SJCRH30 (cell line): Measurements from ENCODE around the gene EFNB2. TPM values are rescaled to one million over a fixed set of nuclear protein-coding genes. Genes with fewer than 3 reads are reported as not detected.

Experiments used
- DNase-seq, 2 experiments: peaks; one replicate each; pipeline ENCODE4 v3.0.0-alpha.2; 2015 to 2020
- H3K27ac ChIP-seq: fragments of 250-450 bp; sonication (Bioruptor Pico); 2 replicates; pipeline ENCODE4 v1.5.1; 2020; ENCODE audit warnings: mild to moderate bottlenecking, moderate library complexity
- H3K27me3 ChIP-seq: fragments of 250-450 bp; sonication (Bioruptor Pico); 2 replicates; pipeline ENCODE4 v1.5.1; 2020; ENCODE audit warnings: mild to moderate bottlenecking, moderate library complexity
- H3K36me3 ChIP-seq: fragments of 250-450 bp; sonication (Bioruptor Pico); 2 replicates; pipeline ENCODE4 v1.5.1; 2020; ENCODE audit warnings: mild to moderate bottlenecking, moderate library complexity
- H3K4me1 ChIP-seq: fragments of 250-450 bp; sonication (Bioruptor Pico); 2 replicates; pipeline ENCODE4 v1.5.1; 2020; ENCODE audit warnings: mild to moderate bottlenecking, moderate library complexity
- H3K4me3 ChIP-seq: fragments of 250-450 bp; sonication (Bioruptor Pico); 2 replicates; pipeline ENCODE4 v1.5.1; 2020; ENCODE audit warnings: mild to moderate bottlenecking, moderate library complexity
- H3K9me3 ChIP-seq: fragments of 250-450 bp; sonication (Bioruptor Pico); replicated peaks from 2 replicates; pipeline ENCODE4 v1.5.1; 2020; ENCODE audit warnings: mild to moderate bottlenecking, moderate library complexity
- total RNA-seq: library from RNA; depleted of rRNA; stranded (reverse); fragments of >200 nt; shearing (Covaris generic); gene quantifications from 2 replicates; pipeline ENCODE4 v1.2.3, GENCODE V29; 2014

The EFNB2 gene
- total RNA-seq, 1 experiment from 2014 or later: 19.0 TPM

DNA sequence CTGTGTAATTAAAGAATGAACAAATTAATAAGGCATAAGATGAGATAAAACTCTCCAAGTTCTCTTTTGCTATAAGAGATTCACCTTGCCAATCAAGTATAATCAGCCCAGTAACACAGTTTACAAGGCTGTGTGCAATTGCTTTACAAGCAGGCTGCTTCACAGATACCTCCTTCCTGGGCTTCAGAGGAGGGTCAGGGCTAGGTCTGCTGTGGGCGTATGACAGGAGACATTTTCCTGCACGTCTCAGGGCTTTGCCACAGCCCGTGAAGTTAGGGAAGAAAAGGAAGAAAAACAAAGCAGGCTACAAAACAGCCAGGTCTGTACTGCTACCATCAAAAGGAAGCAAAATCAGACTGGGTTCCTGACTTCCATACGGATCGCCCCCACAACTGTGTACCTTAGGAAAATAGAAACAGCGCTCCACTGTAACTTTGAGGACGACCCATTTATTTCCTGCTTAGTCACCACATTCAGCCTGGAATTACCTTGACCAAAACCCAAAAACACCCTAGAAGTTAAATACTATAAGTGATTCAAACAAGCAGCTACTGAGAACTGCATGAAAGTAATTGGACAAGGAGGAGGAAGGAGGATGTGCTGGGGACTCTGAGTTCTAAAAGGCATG, 12.4 kb downstream of the EFNB2 start:
- no peak for DNase-seq
- no peak overlapping the region for H3K4me3 ChIP-seq
- no peaks in the 10 kb centered on the region for H3K36me3 ChIP-seq
- H3K4me1 ChIP-seq: no peaks in the 10 kb centered on the region
- H3K9me3 ChIP-seq: no peaks in the 10 kb centered on the region
- H3K27ac ChIP-seq: no peak overlapping the region
- H3K27me3 ChIP-seq: no peaks in the 10 kb centered on the region

DNA sequence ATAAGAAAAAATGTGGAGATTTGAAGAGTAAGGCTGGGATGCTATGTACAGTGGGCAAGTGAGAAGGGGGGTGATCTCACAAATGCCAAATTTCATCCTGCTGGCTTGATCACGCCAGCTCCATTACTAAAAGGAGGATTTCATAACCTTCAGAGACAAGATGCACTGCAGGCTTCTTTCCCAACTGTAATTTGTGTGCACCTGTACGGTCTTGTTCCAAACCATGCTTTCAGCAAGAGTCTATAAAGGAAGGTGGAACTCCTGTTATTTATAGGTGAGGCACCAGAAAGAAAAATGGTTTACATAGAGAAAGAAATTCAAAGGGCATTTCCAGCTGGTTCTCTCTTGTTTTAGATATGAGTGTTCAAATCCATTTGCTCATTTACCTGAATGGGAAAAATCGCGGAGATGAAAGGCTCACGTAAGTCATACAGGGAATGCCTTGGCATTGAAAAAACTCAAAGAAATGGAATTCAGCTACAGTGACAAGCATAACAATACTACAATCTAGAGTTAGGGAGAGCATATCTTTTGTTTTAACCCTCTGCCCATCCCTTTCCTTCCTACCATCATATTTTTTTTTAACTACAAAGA, 13.3 kb downstream of the EFNB2 start:
- Histone ChIP-seq H3K27ac (no peak overlapping the region), H3K27me3 (no peaks in the 10 kb centered on the region), H3K4me1 (no peaks in the 10 kb centered on the region), H3K9me3 (no peaks in the 10 kb centered on the region), H3K4me3 (no peak overlapping the region), H3K36me3 (no peaks in the 10 kb centered on the region)
- DNase-seq: no peak

DNA sequence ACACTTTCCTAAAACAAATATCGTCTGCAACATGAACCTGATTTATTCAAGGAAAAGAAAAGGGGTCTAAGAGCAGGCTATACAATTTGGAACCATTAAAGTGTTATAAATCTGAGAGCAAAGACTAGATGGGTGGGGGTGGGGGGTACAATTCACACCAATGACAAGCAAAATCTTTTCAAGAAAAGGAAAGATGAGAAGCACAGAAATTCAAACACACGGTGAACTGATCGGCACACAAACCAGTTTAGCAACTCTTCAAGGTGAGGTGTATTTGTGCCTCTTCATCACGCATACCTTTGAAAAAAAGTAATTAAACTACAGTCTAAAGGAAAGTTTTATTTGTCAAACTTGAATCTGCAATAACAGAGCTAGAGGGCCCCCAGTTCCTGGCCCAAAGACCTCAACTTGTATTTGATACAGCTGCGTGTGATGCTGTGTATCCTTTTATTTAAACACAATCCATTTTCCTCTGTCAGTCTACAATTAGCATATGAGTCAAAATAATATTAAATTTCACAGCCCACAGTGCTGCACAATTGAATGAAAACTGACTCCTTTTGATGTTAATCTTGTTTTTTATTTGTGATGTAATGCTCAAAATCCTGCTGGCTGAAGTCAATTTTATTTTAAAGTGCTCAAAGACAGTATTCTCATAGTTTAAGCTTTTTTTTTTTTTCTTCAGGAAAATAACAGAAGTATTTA, 14.2 kb downstream of the EFNB2 start:
- no peaks in the 10 kb centered on the region for H3K36me3 ChIP-seq
- H3K4me3 ChIP-seq: no peak overlapping the region
- DNase-seq: no peak
- H3K27me3 ChIP-seq: no peaks in the 10 kb centered on the region
- H3K27ac ChIP-seq: no peak overlapping the region
- no peaks in the 10 kb centered on the region for H3K4me1 ChIP-seq
- H3K9me3 ChIP-seq: no peaks in the 10 kb centered on the region

DNA sequence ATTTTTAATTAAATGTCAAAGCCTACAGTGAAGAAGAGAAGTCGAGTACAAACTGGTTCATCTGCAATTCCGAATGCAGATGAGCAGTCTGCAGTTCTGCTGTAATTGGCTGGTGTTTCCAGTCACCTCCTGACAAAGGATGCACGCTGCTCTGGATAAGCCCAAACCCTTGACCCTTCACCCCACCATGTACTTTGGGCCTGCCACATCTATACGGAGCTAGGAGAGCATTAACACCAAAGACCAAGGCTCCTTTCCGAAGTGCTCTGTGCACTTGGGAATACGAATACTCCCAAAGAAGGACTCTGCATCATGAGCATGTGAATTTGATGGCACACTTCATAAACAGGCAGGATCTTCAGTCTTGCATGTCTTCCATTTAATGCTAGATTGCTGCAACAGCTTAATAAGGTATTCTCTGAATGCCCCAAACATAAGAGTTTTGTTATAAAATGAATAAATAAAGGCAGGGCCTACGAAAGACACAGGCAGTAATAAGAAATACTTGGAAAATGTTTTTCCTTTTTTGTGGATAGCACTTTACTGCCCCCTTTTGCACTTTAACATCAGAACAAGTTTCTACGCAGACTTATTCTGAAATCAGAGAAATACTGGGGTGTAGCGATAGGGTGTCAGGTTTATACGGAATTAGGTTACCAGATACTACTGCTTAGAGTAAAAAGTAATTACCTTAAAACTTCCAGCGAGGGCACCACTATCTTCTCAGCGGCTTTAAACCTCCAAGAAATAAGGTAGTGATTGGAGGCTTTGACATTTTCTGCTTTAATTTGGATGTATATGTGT, 15.0 kb downstream of the EFNB2 start:
- no peaks in the 10 kb centered on the region for H3K4me1 ChIP-seq
- no peak overlapping the region for H3K4me3 ChIP-seq
- H3K9me3 ChIP-seq: no peaks in the 10 kb centered on the region
- no peaks in the 10 kb centered on the region for H3K36me3 ChIP-seq
- no peak for DNase-seq
- no peaks in the 10 kb centered on the region for H3K27me3 ChIP-seq
- no peak overlapping the region for H3K27ac ChIP-seq

DNA sequence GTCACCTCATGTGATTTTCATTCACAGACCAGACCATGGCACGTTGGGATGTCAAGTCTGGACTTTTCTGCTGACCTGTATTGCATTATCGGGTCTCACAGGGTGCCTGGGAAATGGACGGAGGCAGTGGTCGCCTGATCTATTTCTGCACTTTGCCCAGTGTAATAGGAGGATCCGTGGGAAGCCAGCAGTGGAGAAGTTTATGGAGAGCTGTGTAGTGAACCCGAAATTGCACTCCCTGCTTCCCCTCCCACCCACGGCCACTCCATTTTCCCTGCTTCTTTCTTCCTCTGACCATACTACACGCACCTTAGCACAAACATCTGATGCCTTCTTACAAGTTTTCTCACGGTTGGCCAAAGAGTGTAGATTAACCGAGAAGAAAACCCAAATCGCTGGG, 16.9 kb downstream of the EFNB2 start:
- no peak overlapping the region for H3K27ac ChIP-seq
- H3K9me3 ChIP-seq: no peaks in the 10 kb centered on the region
- DNase-seq: no peak
- H3K36me3 ChIP-seq: no peaks in the 10 kb centered on the region
- no peaks in the 10 kb centered on the region for H3K27me3 ChIP-seq
- no peaks in the 10 kb centered on the region for H3K4me1 ChIP-seq
- H3K4me3 ChIP-seq: no peak overlapping the region

DNA sequence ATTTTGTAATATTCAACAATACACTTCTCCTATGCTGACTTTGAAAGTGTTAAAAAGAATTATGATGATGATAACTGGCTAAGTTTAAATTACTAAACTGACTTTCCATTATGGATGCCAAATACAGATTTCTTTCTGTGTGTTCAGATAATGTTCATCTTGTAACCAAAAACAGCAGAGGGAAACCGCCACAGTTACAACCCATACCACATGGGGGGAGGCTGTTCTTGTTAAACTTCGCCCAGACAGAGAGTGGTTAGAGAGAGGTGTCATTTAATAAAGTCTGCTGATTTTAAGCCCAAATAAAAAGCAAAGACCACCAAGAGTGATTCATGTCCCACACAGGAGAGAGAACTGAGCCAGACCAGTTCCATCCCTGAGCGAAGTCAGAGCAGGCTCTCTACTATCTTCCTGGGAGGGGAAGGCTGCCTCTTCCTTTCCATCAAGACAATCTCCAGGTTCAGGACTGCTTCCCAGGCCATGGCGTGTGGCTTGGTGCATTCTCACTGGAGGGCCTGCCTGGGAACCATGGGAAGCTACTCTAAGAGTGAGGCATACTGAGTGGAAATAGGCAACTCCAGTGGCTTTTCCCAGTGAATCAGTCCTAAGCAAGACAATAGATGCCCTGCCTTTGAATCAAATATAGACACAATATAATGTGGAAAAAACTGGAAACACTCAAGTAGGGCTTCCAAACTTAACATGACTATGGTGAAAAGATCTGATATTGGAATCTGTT, 18.2 kb downstream of the EFNB2 start:
- H3K4me3 ChIP-seq: no peak overlapping the region
- H3K36me3 ChIP-seq: no peaks in the 10 kb centered on the region
- no peaks in the 10 kb centered on the region for H3K9me3 ChIP-seq
- H3K4me1 ChIP-seq: no peaks in the 10 kb centered on the region
- no peak overlapping the region for H3K27ac ChIP-seq
- no peak for DNase-seq
- no peaks in the 10 kb centered on the region for H3K27me3 ChIP-seq

DNA sequence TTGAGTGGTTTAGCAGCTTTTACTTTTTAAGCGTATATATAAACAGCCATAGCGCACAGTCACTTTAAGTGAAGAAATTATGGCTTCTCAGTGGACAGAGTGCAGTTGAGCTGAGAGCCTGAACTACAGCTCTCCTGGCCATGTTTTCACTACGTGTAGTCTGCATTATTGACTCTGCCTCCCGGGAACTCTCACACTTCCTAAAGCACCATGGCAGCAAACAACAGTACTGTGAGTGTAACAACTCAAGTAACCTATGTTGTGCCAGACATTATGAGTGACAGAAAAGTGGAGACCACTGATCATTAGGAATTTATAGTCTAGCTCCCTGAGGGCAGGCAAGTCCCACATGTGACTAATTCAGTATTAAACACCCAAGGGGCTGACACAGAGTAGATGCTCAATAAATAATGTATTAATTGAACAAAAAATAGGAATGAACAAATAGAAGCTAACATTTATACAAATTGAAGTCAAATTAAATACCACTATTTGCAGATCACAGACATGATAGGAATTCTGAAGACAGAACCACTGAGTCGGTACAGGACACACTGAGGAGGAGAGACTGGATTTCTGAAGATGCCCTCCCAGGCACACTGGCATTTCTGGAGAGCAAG, 19.7 kb downstream of the EFNB2 start:
- Histone ChIP-seq H3K9me3 (no peaks in the 10 kb centered on the region), H3K4me1 (no peaks in the 10 kb centered on the region), H3K27me3 (no peaks in the 10 kb centered on the region), H3K27ac (no peak overlapping the region), H3K4me3 (no peak overlapping the region), H3K36me3 (peaks cover 3% of the 10 kb centered on the region; the same call in 1 of the 2 replicates)
- no peak for DNase-seq

DNA sequence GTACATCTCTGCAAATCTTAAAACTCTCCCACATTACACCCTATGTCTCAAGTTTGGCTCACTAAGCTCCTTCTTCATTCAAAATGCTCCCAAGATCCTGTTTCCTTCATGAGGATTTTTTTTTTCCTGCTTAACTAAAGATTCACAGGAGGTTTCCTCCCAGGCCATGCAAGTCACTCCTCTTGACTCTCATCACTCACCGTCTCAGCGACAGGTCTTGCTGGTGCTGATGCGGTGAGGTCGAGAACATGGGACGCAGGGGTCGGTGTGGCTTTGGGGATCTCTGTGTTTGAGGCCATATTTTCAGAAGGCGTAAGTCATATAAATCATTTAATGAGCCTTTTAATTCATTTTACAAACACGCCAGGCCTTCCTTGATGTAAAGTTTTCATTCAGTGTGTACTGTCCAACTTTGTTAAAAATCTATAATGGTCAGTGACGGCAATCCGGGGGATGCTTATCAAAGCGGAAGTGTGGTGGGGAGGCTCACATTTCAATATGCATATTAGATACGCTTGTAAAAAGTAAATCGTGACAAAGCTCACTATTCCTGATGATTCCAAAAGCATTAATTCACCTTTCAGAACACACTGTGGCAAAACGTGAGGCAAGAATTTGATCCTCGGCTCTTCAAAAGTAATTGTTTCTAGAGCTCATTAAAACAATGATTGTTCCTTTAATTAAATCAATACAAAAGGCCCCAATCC, 20.4 kb downstream of the EFNB2 start:
- H3K27ac ChIP-seq: no peak overlapping the region
- no peaks in the 10 kb centered on the region for H3K9me3 ChIP-seq
- no peaks in the 10 kb centered on the region for H3K4me1 ChIP-seq
- no peak overlapping the region for H3K4me3 ChIP-seq
- DNase-seq: no peak
- no peaks in the 10 kb centered on the region for H3K27me3 ChIP-seq
- peaks cover 3% of the 10 kb centered on the region; the same call in 1 of the 2 replicates for H3K36me3 ChIP-seq

DNA sequence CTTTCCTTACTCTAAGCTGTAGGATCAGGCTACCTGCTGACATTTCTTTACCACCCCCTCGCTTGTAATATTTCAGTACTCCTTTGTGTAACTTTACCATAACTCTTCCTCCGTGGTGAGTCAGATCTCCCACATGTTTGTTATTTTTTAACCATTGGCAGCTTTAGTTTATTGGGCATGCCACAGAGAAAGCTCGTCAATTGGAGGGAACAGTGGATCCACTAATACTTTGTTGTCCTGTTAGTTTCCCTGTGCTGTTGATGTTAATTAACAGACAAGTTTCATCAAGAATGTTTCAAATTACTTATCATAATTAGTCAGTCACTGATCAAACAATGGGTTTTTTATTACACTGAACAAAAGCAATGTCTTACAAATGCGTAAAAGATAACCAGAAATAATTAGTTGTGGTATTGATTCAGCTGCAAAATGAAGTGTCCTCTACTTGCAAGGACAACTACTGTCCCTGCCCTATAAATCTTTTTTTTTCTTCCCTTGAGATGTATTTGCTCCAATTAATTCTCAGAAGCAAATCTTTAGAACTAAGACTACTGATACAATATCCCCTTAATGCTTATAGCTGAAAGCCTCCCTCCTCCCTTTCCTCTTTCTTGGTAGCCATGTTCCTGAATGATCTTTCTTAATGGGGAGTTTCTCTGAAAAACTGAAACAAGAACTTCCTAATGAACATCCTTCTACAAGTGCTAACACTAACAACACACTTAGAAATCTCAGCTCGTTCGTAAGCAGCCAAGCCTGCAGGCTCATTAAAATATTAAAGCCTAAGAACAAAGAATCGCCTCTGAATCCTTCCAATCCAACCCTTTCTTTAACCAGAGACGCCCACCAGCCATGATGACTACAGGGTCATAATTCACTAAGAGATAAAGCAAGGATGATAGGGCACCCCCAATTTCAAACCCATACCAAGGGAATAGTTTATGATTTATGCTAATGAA, 22.2 kb downstream of the EFNB2 start:
- Histone ChIP-seq H3K27me3 (no peaks in the 10 kb centered on the region), H3K9me3 (no peaks in the 10 kb centered on the region), H3K4me1 (peaks cover 8% of the 10 kb centered on the region), H3K36me3 (peaks cover 3% of the 10 kb centered on the region; the same call in 1 of the 2 replicates), H3K4me3 (no peak overlapping the region), H3K27ac (no peak overlapping the region)
- no peak for DNase-seq

DNA sequence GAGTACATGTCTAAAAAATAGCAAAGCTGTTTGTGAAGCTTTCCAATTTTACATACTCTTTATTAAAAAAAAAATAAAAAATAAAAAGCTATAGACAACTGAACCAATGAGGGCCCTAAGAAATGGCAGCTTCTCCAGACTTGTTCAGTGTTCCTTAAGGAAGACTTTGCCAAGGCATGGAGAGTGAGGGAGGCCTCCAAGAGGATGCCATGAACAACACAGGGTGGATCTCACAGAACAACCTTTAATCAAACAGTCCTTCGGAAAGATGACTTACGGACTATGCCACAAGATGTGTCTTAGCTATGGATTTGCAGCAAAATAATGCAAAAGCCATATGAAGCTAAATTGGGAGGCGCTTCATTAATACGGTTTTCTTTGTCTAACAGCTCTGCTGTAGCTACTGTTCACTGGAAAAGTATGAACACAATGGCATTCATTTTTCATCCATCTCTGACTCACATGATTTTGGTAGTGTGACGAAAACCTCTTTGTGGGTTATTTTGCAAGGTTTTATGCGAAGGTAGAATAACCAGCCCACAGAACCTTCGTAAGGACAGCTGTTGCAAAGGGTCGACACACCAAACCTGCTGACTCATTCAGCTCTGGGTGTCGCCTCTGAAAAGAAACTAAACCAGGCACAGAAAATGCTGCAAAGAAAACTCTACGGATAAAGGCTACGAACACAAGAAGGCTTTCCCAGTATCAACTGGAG, 27.7 kb downstream of the EFNB2 start:
- H3K9me3 ChIP-seq: no peaks in the 10 kb centered on the region
- peak overlapping the region; percentile 20 for H3K4me3 ChIP-seq
- H3K27me3 ChIP-seq: no peaks in the 10 kb centered on the region
- peak; percentile 70 to 86 for DNase-seq
- peaks cover 20% of the 10 kb centered on the region for H3K4me1 ChIP-seq
- peaks cover 3% of the 10 kb centered on the region; the same call in 1 of the 2 replicates for H3K36me3 ChIP-seq
- peak overlapping the region; percentile 91 for H3K27ac ChIP-seq

DNA sequence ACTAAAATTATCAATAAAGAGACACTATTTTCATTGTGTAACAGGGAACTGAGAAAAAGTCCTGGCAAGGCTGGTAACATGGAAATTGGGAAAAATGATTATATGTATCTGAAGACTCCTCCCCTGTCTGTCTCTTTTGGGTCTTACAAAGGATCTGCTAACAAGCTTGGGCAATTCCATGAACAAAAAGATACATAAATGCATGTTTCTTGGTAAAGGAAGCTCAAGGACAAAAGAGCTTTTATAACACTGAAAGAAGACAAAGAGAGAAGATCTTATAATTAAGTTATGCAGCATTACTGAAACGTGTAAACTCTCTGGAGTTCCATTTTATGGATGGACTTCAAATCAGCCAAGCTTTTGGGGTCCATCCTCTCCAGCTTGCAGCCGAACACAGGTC, 29.2 kb downstream of the EFNB2 start:
- Histone ChIP-seq H3K4me3 (no peak overlapping the region), H3K36me3 (no peaks in the 10 kb centered on the region), H3K27ac (no peak overlapping the region), H3K4me1 (peaks cover 20% of the 10 kb centered on the region), H3K9me3 (no peaks in the 10 kb centered on the region), H3K27me3 (no peaks in the 10 kb centered on the region)
- DNase-seq: no peak

DNA sequence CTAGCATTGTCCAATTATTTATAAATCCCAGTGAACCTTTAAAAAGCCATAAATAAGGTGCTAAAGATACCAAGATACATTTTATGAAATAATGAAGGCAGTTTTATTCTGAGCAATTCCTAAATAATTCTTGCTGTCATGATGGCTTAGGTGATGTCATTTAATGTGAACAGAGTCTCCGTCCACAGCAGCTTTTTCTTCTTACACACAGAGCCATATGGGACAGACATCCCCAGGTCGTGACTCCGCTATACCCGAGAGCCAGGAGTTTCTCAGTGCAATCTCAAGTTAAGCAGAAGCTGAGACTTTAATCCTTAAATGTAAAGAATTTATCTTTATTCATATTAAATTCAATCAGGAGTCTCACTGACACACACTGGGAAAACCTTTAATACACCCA, 29.7 kb downstream of the EFNB2 start:
- Histone ChIP-seq H3K27me3 (no peaks in the 10 kb centered on the region), H3K4me3 (no peak overlapping the region), H3K9me3 (no peaks in the 10 kb centered on the region), H3K4me1 (peaks cover 20% of the 10 kb centered on the region), H3K36me3 (no peaks in the 10 kb centered on the region), H3K27ac (no peak overlapping the region)
- no peak for DNase-seq
